Stimulated activated memory B cell treated with anti-CD40 and anti-IgM and Interleukin-4, amounts not matched to agents 10 μg/mL and 1 μg/mL and 100 μg/mL, for 72 hours (primary cell): Measurements from ENCODE around the gene NCOA3.

Source experiments
- ATAC-seq: fragments of 150-1000 bp; cut with Tn5 transposase; 2 replicates; pipeline ENCODE4 v1.10.0; 2021
- H3K27ac Mint-ChIP-seq: one replicate; pipeline ENCODE4 v1.8.0; 2022; ENCODE audit warnings: mild to moderate bottlenecking, mixed read lengths
- H3K27me3 Mint-ChIP-seq: one replicate; pipeline ENCODE4 v1.8.0; 2022; ENCODE audit warnings: mixed read lengths
- H3K36me3 Mint-ChIP-seq: one replicate; pipeline ENCODE4 v1.8.0; 2022; ENCODE audit warnings: mixed read lengths
- H3K4me1 Mint-ChIP-seq: one replicate; pipeline ENCODE4 v1.8.0; 2022; ENCODE audit warnings: mixed read lengths
- H3K4me3 Mint-ChIP-seq: one replicate; pipeline ENCODE4 v1.8.0; 2022; ENCODE audit warnings: mild to moderate bottlenecking, moderate library complexity, mixed read lengths
- H3K9me3 Mint-ChIP-seq: one replicate; pipeline ENCODE4 v1.8.0; 2022; ENCODE audit warnings: mixed read lengths

The NCOA3 gene

GRCh38 chr20:47464380-47465101 is 37.1 kb upstream of the NCOA3 start:
- no peaks in the 10 kb centered on the region for H3K36me3 Mint-ChIP-seq
- no peak for ATAC-seq
- peaks cover 40% of the 10 kb centered on the region for H3K4me1 Mint-ChIP-seq
- no peak overlapping the region for H3K4me3 Mint-ChIP-seq
- H3K27ac Mint-ChIP-seq: peak overlapping the region; percentile 58
- H3K9me3 Mint-ChIP-seq: no peaks in the 10 kb centered on the region
- no peaks in the 10 kb centered on the region for H3K27me3 Mint-ChIP-seq

GRCh38 chr20:47465335-47466090 is 36.2 kb upstream of the NCOA3 start:
- no peaks in the 10 kb centered on the region for H3K27me3 Mint-ChIP-seq
- no peaks in the 10 kb centered on the region for H3K36me3 Mint-ChIP-seq
- ATAC-seq: no peak
- H3K9me3 Mint-ChIP-seq: no peaks in the 10 kb centered on the region
- peak overlapping the region; percentile 58 for H3K27ac Mint-ChIP-seq
- no peak overlapping the region for H3K4me3 Mint-ChIP-seq
- H3K4me1 Mint-ChIP-seq: peaks cover 43% of the 10 kb centered on the region

- no peak for ATAC-seq
- H3K27me3 Mint-ChIP-seq: no peaks in the 10 kb centered on the region
- H3K4me3 Mint-ChIP-seq: no peak overlapping the region
- H3K4me1 Mint-ChIP-seq: peaks cover 43% of the 10 kb centered on the region
- H3K9me3 Mint-ChIP-seq: no peaks in the 10 kb centered on the region
- peak overlapping the region; percentile 96 for H3K27ac Mint-ChIP-seq
- no peaks in the 10 kb centered on the region for H3K36me3 Mint-ChIP-seq
These were observed 35.5 kb upstream of the NCOA3 start for GRCh38 chr20:47466213-47466612.

GRCh38 chr20:47466704-47467459 is 34.8 kb upstream of the NCOA3 start:
- Mint-ChIP-seq H3K4me3 (no peak overlapping the region), H3K36me3 (no peaks in the 10 kb centered on the region), H3K4me1 (peaks cover 43% of the 10 kb centered on the region), H3K9me3 (no peaks in the 10 kb centered on the region), H3K27me3 (no peaks in the 10 kb centered on the region), H3K27ac (peak overlapping the region; percentile 96)
- ATAC-seq: peak; percentile 60

GRCh38 chr20:47468290-47469050 is 33.2 kb upstream of the NCOA3 start:
- Mint-ChIP-seq H3K27ac (peak overlapping the region; percentile 96), H3K9me3 (no peaks in the 10 kb centered on the region), H3K4me3 (peak overlapping the region; percentile 5), H3K4me1 (peaks cover 57% of the 10 kb centered on the region), H3K27me3 (no peaks in the 10 kb centered on the region), H3K36me3 (no peaks in the 10 kb centered on the region)
- ATAC-seq: peak; percentile 93

- Mint-ChIP-seq H3K4me3 (no peak overlapping the region), H3K27ac (peak overlapping the region; percentile 52), H3K27me3 (no peaks in the 10 kb centered on the region), H3K36me3 (no peaks in the 10 kb centered on the region), H3K9me3 (no peaks in the 10 kb centered on the region), H3K4me1 (peaks cover 48% of the 10 kb centered on the region)
- ATAC-seq: no peak
These were observed 26.2 kb upstream of the NCOA3 start for GRCh38 chr20:47475419-47476044.

GRCh38 chr20:47476452-47476851 is 25.2 kb upstream of the NCOA3 start:
- ATAC-seq: no peak
- Mint-ChIP-seq H3K36me3 (no peaks in the 10 kb centered on the region), H3K4me1 (peaks cover 55% of the 10 kb centered on the region), H3K4me3 (no peak overlapping the region), H3K9me3 (no peaks in the 10 kb centered on the region), H3K27me3 (no peaks in the 10 kb centered on the region), H3K27ac (peak overlapping the region; percentile 52)

GRCh38 chr20:47479093-47479492 is 22.6 kb upstream of the NCOA3 start:
- Mint-ChIP-seq H3K4me3 (no peak overlapping the region), H3K4me1 (peaks cover 41% of the 10 kb centered on the region), H3K27ac (peak overlapping the region; percentile 82), H3K27me3 (no peaks in the 10 kb centered on the region), H3K9me3 (no peaks in the 10 kb centered on the region), H3K36me3 (no peaks in the 10 kb centered on the region)
- ATAC-seq: no peak

GRCh38 chr20:47479506-47479905 is 22.2 kb upstream of the NCOA3 start:
- ATAC-seq: no peak
- Mint-ChIP-seq H3K4me1 (peaks cover 39% of the 10 kb centered on the region), H3K4me3 (no peak overlapping the region), H3K27ac (peak overlapping the region; percentile 82), H3K27me3 (no peaks in the 10 kb centered on the region), H3K9me3 (no peaks in the 10 kb centered on the region), H3K36me3 (no peaks in the 10 kb centered on the region)

- no peaks in the 10 kb centered on the region for H3K36me3 Mint-ChIP-seq
- no peaks in the 10 kb centered on the region for H3K9me3 Mint-ChIP-seq
- peaks cover 43% of the 10 kb centered on the region for H3K4me1 Mint-ChIP-seq
- no peak overlapping the region for H3K4me3 Mint-ChIP-seq
- peak overlapping the region; percentile 82 for H3K27ac Mint-ChIP-seq
- H3K27me3 Mint-ChIP-seq: no peaks in the 10 kb centered on the region
- no peak for ATAC-seq
These were observed 21.4 kb upstream of the NCOA3 start for GRCh38 chr20:47480239-47480638.

GRCh38 chr20:47480705-47481104 is 21.0 kb upstream of the NCOA3 start:
- Mint-ChIP-seq H3K4me1 (peaks cover 48% of the 10 kb centered on the region), H3K36me3 (no peaks in the 10 kb centered on the region), H3K4me3 (no peak overlapping the region), H3K27me3 (no peaks in the 10 kb centered on the region), H3K27ac (peak overlapping the region; percentile 82), H3K9me3 (no peaks in the 10 kb centered on the region)
- ATAC-seq: no peak

- Mint-ChIP-seq H3K36me3 (no peaks in the 10 kb centered on the region), H3K4me3 (no peak overlapping the region), H3K27ac (peak overlapping the region; percentile 82), H3K4me1 (peaks cover 54% of the 10 kb centered on the region), H3K9me3 (no peaks in the 10 kb centered on the region), H3K27me3 (no peaks in the 10 kb centered on the region)
- no peak for ATAC-seq
These were observed 20.1 kb upstream of the NCOA3 start for GRCh38 chr20:47481330-47482216.

GRCh38 chr20:47482705-47483104 is 19.0 kb upstream of the NCOA3 start:
- Mint-ChIP-seq H3K4me1 (peaks cover 61% of the 10 kb centered on the region), H3K27me3 (no peaks in the 10 kb centered on the region), H3K36me3 (no peaks in the 10 kb centered on the region), H3K9me3 (no peaks in the 10 kb centered on the region), H3K27ac (peak overlapping the region; percentile 54), H3K4me3 (no peak overlapping the region)
- no peak for ATAC-seq

- Mint-ChIP-seq H3K36me3 (no peaks in the 10 kb centered on the region), H3K27me3 (no peaks in the 10 kb centered on the region), H3K4me3 (no peak overlapping the region), H3K9me3 (no peaks in the 10 kb centered on the region), H3K4me1 (peaks cover 72% of the 10 kb centered on the region), H3K27ac (peak overlapping the region; percentile 93)
- no peak for ATAC-seq
These were observed 17.4 kb upstream of the NCOA3 start for GRCh38 chr20:47484303-47484702.
